Head of caudate nucleus (tissue), 42 donors: ENCODE measurements around the gene KIF1A.
"Not testable (repeated sequence)": the region's sequence is repeated elsewhere in the genome, so short reads cannot be mapped to it uniquely, and the experiment has no call there.

ENCODE experiments used
- DNase-seq, 42 donors: peaks; one replicate each; pipeline versions ENCODE4 v3.0.0 to v3.0.0-alpha.2; 2020 to 2021; ENCODE audit warnings: mixed read lengths in 7 of 42
- intact Hi-C: fragments of 100-400 bp; cut with DNase I; formaldehyde crosslinking; loops from one replicate; pipeline ENCODE4 v1.15.0; 2022

KIF1A gene

DNA sequence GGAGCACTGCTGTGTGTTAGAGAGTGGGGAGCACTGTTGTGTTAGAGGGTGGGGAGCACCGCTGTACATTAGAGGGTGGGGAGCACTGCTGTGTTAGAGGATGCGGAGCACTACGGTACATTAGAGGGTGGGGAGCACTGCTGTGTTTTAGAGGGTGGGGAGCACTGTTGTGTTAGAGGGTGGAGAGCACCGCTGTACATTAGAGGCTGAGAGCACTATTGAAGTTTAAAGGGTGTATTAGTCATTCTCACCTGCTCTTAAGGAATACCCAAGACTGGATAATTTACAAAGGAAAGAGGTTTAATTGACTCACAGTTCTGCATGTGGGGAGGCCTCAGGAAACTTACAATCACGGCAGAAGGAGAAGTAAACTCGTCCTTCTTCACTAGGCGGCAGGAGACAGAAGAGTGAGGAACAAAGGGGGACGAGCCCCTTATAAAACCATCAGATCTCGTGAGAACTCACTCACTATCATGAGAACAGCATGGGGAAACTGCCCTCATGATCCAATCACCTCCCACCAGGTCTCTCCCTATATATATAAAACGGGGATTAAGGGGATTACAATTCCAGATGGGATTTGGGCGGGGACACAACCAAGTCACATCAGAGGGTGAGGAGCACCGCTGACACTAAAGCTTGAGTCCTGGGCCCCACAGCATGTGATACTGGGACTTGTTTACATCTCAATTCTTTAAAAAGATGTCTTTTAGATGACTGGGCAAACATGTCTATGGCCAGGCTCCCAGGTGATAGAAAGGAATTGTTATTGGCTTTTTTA, 29.1 kb upstream of the KIF1A start:
- no peak for DNase-seq
- intact Hi-C loops = no loop called here

DNA sequence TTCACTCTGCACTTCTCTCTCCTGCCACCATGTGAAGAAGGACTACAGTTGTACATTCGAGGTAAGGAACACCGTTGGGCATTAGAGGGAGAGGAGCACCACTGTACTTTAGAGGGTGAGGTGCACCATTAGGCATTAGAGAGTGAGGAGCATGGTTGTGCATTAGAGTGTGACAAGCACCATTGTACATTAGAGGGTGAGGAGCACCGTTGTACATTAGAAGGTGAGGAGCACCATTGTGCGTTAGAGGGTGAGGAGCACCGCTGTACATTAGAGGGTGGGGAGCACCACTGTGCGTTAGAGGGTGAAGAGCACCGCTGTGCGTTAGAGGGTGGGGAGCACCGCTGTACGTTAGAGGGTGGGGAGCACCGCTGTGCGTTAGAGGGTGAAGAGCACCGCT, 27.8 kb upstream of the KIF1A start:
- DNase-seq = no peak
- intact Hi-C loops = no loop called here

DNA sequence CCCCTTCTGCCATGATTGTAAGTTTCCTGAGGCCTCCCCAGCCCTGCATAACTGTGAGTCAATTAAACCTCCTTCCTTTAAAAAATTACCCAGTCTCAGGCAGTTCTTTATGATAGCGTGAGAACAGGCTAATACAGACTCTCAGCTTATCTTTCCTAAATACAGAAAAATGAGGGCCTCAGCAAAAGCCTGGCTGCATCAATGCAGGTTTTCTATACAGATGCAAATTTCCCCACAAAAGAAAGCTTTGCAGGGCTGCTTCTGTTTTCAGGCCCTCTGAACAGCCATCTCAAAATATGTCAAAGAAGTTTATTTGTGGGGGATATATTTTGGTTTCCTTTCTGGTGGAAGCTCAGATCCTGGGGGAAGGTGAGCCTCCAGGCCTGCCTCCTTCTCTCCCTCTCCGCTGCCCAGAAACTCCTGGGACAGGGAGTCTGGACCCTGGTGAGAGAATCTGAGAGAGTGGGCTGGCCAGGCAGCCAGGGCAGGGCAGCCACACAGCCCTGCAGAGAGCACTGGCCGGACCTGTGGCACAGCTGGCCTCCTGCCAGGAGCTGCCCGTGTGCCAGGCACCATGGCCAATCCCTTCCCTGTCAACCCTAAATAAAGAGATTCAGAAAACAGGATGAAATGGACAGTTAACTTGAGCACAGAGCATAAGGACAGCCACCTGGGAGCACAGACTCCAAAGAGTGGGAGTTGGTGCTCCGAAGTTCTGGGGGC, 27.0 kb upstream of the KIF1A start:
- no peak for DNase-seq
- intact Hi-C loops = no loop called here

DNA sequence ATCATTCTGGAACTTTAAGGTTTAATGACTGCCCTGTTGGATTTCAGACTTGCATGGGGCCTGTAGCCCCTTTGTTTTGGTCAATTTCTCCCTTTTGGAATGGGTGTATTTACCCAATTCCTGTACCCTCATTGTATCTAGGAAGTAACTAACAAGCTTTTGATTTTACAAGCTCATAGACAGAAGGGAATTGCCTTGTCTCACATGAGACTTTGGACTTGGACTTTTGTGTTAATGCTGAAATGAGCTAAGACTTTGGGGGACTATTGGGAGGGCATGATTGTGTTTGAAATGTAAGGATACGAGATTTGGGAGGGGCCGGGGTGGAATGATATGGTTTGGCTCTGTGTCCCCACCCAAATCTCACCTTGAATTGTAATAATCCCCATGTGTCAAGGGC, 26.3 kb upstream of the KIF1A start:
- intact Hi-C loops, DNase-seq: not testable (repeated sequence)

DNA sequence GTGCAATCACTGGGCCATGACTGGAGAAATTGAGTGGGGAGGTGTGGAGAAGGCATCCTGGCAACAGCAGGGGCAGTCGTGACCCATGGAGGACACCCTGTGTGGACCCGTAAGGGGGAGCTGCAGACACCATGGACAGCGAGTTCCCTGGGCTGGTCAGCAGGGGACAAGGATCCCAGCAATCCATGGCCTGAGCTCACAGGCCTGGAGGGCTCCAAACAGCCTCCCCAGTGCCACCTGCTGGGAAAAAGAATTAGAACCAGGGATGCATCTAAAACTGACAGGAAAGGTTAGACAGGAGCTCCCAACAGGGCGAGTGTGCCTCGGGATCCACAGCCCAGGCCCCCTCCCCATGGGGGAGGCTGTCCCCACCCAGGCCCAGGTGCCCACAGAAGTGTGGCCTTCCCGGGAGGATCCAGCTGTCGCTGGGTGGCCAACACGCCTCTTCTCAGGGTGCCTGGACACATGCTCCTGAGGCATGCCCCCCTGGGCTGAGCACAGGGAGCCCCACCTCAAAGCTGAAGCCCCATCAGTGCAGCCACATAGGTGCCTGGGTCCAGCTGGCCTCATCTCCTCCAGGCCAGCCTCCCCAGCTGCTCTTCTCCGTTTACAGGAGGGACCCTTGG, 20.5 kb upstream of the KIF1A start:
- peak; percentile 40 to 92 (median 81) for DNase-seq
- intact Hi-C loops = no loop called here

DNA sequence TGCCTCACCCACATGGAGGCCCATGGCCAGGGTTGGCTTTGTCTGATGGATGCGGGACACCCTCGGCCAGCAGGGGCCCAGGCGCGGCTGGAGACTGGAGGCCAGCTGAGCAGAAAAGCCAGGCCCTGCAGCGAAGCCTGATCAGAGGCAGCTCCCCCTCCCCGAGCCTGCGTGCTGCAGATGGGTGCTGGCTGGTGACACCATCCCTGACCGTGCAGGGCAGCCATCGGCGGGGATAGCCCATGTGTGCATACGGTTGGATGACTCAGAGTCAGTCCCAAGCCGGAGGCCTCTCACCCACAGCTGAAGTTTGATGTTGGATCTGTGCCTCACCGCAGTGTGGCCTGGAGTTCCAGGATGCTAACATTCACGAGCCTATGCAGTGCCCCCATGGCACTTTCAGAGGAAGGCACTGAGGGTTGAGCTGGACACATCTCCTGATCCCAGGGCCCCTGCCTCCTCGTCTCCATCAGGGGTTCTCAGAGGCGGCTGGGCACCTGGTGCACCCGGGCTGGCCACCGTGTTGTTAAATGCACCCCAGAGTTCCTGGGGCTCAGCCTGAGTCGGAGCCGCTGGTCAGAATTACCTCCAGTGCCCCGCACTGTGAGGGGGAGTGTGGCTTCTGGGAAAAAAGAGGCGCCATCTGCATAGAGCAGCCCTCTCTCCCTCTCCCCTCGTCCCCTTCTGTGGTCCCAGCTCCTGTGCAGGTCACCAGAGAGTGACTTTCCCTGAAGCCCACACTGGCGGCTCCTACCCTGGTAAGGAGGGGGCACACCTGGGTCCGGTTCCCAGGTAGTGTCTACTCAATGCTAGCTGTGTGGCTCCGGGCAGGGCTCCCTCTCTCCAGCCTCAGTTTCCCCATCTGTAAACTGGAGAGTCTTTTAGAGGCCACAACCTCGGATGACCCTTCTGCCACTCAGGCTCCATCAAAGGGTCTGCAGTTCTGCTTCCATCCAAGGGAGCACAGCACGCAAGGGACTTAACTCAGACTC, 19.4 kb upstream of the KIF1A start:
- peak in 1 of 42 donors; percentile 52 for DNase-seq
- intact Hi-C loops = no loop called here

DNA sequence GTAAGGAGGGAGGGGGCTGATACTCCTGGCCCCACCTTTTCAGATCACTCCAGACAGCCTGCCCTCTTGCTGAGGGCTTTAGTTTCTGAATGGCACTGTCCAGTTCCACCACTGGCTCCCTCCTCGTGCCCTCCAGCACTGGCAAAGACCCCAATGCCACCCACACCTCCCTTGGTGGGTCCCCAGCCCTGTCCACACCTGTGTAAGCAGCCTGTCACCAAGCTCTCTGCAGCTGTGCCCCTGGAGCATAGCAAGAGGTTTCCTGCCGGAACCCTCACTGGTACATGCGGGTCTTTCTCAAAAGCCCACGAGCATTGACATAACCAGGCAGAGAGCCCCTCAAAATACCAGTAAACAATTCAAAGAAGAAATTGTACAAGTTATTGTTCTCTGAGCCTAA, 17.6 kb upstream of the KIF1A start:
- no peak for DNase-seq
- intact Hi-C loops = no loop called here

DNA sequence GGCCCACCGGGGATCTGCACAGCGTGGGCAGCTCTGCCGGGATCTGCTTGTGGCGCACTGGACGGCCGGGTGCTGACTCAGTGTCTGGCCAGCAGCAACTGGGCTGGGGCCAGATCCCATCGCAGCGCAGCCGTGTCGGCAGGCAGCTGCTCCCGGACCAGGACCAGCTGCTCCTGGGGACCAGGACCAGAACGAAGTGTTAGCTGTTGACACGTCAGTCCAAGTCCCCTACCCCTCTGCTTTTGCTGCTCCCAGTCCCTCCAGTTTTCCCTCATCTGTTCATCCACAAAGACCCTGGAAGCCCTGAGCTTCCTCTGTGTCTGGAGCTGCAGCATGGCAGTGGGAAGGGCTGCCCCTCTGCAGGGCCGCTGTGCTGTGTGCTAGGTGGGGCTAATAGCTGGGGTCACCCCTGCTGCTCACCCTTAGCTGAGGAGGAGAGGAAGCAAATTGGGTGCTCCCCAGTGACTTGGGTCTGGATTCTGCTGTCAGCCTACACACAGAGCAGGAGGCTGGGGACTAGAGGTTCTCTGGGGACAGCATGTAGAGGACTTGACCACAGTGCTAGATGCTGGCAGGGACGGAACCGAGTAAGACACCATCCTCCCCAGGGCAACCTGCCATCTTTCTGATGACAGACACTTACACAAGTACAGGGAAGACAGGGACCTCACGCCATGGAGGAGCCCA, 16.9 kb upstream of the KIF1A start:
- DNase-seq = peak in 40 of 42 donors; percentile 45 to 87 (median 73)
- intact Hi-C loops = no loop called here

DNA sequence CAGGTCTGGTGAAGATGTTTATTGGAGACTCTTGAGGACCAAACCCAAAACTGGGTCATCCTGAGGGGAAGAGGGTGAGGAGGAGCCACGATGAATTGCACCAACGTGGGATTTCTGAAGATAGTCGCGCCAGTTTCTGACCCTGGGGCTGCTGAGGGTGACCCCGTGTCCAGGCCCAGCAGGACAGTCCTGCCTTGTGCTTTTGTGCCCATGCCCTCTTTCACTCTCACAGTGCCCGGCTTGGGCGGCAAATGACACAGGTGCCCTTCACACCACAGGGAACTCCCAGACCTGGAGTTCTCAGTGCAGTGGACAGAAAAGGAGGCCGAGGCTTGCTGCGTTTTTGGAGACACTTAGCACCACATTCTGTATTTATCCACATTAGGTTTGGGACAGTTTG, 15.5 kb upstream of the KIF1A start:
- DNase-seq = peak in 1 of 42 donors; percentile 25
- intact Hi-C loops = no loop called here

DNA sequence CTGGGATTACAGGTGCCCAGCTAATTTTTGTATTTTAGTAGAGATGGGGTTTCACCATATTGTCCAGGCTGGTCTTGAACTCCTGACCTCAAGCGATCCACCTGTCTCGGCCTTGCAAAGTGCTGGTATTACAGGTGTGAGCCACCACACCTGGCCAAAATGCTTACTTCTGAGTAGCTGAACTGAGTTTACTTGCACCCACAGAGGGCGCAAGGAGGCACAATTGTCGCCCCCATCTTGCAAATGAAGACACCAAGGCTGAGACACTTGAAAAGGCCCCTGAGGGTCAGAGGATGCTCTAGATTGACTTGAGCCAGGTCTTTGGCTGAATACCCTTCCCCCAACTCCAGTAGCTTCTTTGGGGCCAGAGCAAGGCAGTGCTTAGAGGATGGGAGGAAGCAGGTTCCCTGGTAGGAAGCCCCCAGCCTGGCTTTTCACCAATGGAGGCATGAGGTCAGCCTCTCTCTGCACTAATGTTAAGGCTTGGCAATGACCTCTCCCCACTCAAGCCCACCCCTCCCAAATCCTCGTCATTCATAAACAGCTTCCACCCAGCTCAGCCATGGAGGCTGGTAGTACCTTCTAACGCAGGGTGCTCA, 14.5 kb upstream of the KIF1A start:
- intact Hi-C loops = no loop called here
- DNase-seq = peak in 1 of 42 donors; percentile 12

DNA sequence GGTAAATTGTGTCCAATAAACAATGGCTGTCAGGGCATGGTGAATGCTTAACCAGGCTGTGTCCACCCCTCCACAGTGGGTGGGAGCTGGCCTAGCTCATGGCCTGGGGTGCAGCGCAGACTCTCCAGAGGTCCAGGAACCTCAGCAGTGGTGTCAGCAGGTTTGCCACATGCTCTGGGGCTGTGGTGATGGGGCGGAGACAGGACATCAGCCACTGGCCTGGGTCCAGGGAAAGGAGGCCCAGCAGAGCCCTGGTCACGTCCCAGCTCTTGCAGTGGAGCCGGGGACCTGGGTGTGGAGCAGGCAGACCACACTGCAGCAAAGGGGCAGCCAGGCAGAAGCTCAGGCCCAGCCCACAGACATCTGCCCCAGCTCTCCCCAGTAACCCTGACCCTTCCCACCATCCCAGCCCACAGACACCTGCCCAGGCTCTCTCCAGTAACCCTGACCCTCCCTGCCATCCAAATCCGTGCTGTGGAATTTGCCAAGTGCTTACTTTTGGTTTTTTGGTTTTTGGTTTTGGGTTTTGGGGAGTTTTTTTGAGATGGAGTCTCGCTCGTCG, 13.8 kb upstream of the KIF1A start:
- intact Hi-C loops = no loop called here
- DNase-seq = peak in 1 of 42 donors; percentile 25

DNA sequence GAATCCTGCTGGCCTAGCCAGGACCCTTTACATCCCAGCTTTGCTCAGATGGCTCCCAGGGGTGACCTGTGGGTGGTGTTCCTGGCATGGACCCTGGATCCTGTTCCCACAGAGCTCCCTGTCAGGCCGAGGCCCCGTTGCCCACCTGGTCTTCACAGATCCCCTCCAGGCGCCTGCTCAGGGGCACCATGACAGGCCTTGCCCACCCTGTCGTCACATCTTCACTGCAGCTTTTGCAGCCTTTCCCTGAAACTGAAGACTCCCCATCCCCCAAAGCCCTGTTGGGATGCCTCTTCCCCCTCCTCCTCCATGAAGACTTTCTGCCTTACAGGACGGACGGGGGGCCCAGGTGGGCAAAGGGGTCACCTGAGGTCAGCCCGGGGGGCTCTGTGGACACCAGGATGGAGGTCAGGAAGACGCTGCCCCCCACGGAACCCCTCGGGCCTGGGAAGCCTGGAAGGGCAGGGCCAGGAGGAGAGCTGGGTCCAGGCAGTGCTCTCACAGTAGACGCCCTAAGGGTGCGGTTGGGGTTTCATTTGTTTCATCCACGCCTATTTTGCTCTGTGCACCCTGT, 13.0 kb upstream of the KIF1A start:
- peak in 2 of 42 donors; percentile 24 to 32 for DNase-seq
- intact Hi-C loops = no loop called here

DNA sequence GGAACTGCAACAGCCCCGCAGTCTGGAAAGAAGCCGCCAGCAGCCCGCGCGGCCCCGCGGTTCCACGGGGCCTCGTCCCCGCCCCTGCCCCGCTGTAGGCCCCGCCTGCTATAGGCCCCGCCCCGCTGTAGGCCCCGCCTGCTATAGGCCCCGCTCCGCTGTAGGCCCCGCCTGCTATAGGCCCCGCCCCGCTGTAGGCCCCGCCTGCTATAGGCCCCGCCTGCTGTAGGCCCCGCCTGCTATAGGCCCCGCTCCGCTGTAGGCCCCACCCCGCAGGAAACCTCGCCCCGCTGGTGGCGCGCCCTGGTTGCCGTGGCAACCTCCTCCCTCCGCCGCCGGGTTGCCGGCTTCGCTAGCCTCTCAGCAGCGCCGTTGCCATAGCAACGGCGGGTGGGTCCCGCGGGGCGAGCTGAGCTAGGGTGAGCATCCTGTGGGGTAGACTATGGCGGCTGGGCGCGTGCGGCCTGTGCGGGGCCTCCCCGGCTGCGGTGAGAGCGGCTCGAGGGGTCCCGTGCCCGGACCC, 12.2 kb upstream of the KIF1A start:
- intact Hi-C loops = no loop called here

DNA sequence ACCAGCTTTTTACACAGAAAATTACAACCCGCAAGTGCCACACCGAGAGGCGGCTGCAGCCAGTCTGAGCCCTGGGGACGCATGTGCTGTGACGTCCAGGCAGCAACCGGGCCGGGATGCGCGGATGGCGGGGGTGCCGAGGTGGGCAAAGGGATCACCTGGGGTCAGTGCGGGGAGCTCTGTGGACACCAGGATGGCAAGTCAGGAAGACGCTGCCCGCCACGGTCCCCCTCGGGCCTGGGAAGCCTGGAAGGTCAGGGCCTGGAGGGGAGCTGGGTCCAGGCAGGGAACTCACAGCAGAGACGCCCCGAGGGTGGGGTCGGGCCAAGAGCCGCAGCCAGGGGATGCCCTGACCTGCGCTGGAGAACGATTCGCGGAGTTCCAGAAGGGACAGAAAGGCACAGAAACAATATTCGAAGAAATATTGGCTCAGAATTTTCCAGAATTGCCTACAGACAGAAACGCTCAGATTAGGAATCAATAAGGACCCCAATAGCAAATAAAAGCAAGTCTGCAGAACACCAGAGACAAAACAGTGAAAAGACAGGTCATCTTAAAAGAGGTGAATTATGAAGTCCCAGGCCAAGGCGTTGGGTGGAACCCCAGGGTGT, 11.7 kb upstream of the KIF1A start:
- intact Hi-C loops = no loop called here
- DNase-seq = peak in 6 of 42 donors; percentile 24 to 42 (median 34)

More for the DNA sequence above, 12.2 kb upstream of the KIF1A start:
- DNase-seq = peak; percentile 91 to 99 (median 98)

DNA sequence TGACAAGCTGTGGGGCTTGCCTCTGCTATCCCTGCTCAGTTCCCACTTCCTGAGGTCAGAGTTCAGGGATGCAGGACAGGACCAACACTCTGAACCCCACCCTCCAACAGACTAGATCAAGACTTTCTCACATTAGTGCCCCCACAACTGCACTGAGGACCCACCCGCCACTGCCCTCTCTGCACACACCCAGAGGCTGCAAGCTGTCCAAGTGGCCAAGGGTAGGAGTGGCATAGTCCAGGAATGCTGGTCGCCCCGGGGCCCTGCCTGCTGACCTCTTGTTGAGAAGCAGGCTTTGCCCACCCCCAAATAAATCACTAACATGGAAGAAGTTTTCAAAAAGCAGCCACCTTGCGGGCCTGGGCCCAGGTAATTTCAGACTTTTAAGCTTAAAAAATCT, 5.5 kb upstream of the KIF1A start:
- intact Hi-C loops = no loop called here
- DNase-seq = no peak

DNA sequence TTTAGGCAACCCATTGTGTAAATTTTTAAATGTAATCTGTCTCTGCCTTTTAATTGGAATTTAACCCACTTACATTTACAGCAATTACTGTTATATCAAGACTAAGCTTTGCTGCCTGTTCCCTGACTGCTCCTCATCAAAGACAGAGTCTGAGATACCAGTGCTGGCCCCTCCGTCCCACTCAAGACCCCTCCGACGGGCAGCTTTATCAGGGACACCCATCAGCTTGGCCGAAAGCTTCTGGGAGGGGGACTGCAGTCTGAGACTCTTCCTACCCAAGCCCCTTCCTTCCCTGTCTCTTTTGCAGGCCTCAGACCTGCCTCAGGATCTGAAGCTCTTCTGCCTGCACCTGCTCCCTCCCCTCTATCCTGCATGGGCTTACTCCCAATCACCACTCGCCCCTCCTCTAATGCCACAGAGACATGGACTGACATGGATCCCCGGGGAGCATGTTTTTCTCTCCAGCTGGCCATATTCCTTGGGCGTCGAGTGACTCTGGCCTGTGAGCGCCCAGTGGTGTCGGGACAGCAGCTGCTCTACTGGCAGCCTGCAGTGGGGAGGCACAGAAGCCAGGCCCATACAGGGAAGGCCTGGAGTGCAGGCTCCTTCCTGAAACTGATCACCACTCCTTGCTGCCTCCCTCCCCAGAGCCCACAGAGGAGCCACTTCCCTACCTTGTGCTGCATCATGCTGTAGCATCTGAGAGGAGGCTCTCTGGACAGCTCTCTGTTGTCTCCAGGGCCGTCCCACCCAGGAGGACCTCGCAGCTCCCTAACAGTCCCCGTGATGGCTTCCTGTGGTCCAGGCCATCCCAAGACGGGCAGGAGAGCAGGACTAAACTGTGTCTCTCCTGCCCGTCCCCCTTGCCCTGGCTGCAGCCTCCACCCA, 3.7 kb upstream of the KIF1A start:
- intact Hi-C loops = no loop called here
- DNase-seq = peak in 2 of 42 donors; percentile 30 to 42
